Right lobe of liver (tissue), 6 donors: ENCODE measurements around the gene CSNK1D. TPM values are rescaled to one million over a fixed set of nuclear protein-coding genes. Genes with fewer than 3 reads are reported as not detected.

ENCODE experiments used
- ATAC-seq, 4 donors: fragments of 200-7000 bp; cut with Tn5 transposase; one replicate each; pipeline ENCODE4 v1.9.1; 2020; ENCODE audit warnings: mild to moderate bottlenecking in 4 of 4, moderate library complexity in 4 of 4
- DNase-seq, 3 donors: peaks; one replicate each; pipeline ENCODE4 v3.0.0-alpha.2; 2020
- H3K27ac ChIP-seq, 3 donors: fragments of 200-600 bp; one replicate each; pipeline ENCODE4 v1.8.0; 2022
- H3K27me3 ChIP-seq, 2 donors: fragments of 200-600 bp; one replicate each; pipeline ENCODE4 v1.8.0; 2022
- H3K36me3 ChIP-seq, 4 donors: fragments of 200-600 bp; sonication (generic) in 1 of 4; one replicate each; pipeline versions ENCODE4 v1.5.1 to v1.8.0; 2017 to 2022; ENCODE audit warnings: control low read depth in 1 of 4
- H3K4me1 ChIP-seq, 4 donors: fragments of 200-600 bp; sonication (generic) in 1 of 4; one replicate each; pipeline versions ENCODE4 v1.5.1 to v1.8.0; 2017 to 2022; ENCODE audit warnings: control low read depth in 1 of 4
- H3K4me3 ChIP-seq, 3 donors: fragments of 200-600 bp; one replicate each; pipeline ENCODE4 v1.8.0; 2022
- H3K9me3 ChIP-seq, 4 donors: fragments of 200-600 bp; sonication (generic) in 1 of 4; one replicate each; pipeline versions ENCODE4 v1.5.1 to v1.8.0; 2017 to 2022; ENCODE audit warnings: control low read depth in 1 of 4
- CTCF ChIP-seq, 4 donors: fragments of 200-600 bp in 3 of 4; fragments of 450-650 bp in 1 of 4; IDR thresholded peaks; one replicate each; pipeline versions ENCODE4 v1.5.1 to v1.8.0; 2016 to 2022; ENCODE audit warnings: antibody characterized with exemption in 4 of 4, mild to moderate bottlenecking in 2 of 4
- POLR2A ChIP-seq: fragments of 450-650 bp; IDR thresholded peaks from one replicate; pipeline ENCODE4 v1.6.1; 2017; ENCODE audit warnings: antibody characterized with exemption, mild to moderate bottlenecking
- WGBS: methylation state at CpG from one replicate; pipeline ENCODE4 v1.1.6; 2018; ENCODE audit warnings: low coverage, low lambda C conversion rate; ENCODE audit not compliant: insufficient coverage; ENCODE audit errors: missing lambda C conversion rate; 5-methylcytosine and 5-hydroxymethylcytosine counted together
- intact Hi-C, 2 donors: fragments of 100-400 bp; cut with DNase I; formaldehyde crosslinking; loops; one replicate each; pipeline versions ENCODE4 v1.11.2 to v1.14.1; 2022
- total RNA-seq, 6 experiments: library from RNA; depleted of rRNA in 2 of 6; stranded (reverse); fragments of >200 nt in 2 of 6; fragmentation: NEBNext Ultra II Directional in 3 of 6; extraction: Animal tissue kit (Norgen Biotek cat#: 25700) in 3 of 6; gene quantifications; one replicate each; pipeline versions ENCODE4 v1.1.0 to v1.2.4, GENCODE V29; 2016 to 2023
- donor health status: DM: no; HTN: yes; CAD: no.
- donor health status: DM: no; HTN: no; CAD: no.
- donor health status: DM: no; HTN: no; CAD: no.
- donor health status: DM: no; HTN: yes; CAD: no.
- donor health status: DM: no; HTN: yes; CAD: no.

Gene CSNK1D
- total RNA-seq, 6 experiments from 2014 or later: 32.7 to 73.0 (median 45.9) TPM

GRCh38 chr17:82310877-82311276 lies 37.4 kb upstream of the CSNK1D start:
- H3K9me3 ChIP-seq: no peaks in the 10 kb centered on the region
- TF ChIP-seq POLR2A (no peak), CTCF (IDR thresholded peaks at IDR 0.05) (no peak)
- no peak overlapping the region for H3K27ac ChIP-seq
- intact Hi-C loops: no loop called here
- H3K36me3 ChIP-seq: no peaks in the 10 kb centered on the region
- H3K4me3 ChIP-seq: no peak overlapping the region
- ATAC-seq: no peak
- WGBS: 96% methylated on average over 10 of the region's 21 CpGs
- H3K27me3 ChIP-seq: no peaks in the 10 kb centered on the region
- no peaks in the 10 kb centered on the region for H3K4me1 ChIP-seq
- DNase-seq: no peak

GRCh38 chr17:82309656-82310570 lies 36.4 kb upstream of the CSNK1D start:
- Histone ChIP-seq H3K4me1 (no peaks in the 10 kb centered on the region), H3K27me3 (no peaks in the 10 kb centered on the region), H3K27ac (no peak overlapping the region), H3K9me3 (no peaks in the 10 kb centered on the region), H3K4me3 (no peak overlapping the region), H3K36me3 (no peaks in the 10 kb centered on the region)
- intact Hi-C loops: no loop called here
- no peak for TF ChIP-seq POLR2A
- no peak for TF ChIP-seq CTCF (IDR thresholded peaks at IDR 0.05)
- peak in 1 of 3 donors; percentile 22 for DNase-seq
- ATAC-seq: peak; percentile 50 to 75 (median 68)
- WGBS: 53% methylated on average over 22 of the region's 27 CpGs

GRCh38 chr17:82305727-82306300 lies 32.3 kb upstream of the CSNK1D start:
- 56% methylated on average over 7 of the region's 20 CpGs for WGBS
- intact Hi-C loops: no loop called here
- Histone ChIP-seq H3K4me3 (no peak overlapping the region), H3K4me1 (peaks cover 0 to 9% (median 0%) of the 10 kb centered on the region in 4 donors), H3K9me3 (no peaks in the 10 kb centered on the region), H3K27me3 (no peaks in the 10 kb centered on the region), H3K36me3 (no peaks in the 10 kb centered on the region), H3K27ac (no peak overlapping the region)
- DNase-seq: no peak
- ATAC-seq: no peak
- no peak for TF ChIP-seq POLR2A

- no peaks in the 10 kb centered on the region for H3K36me3 ChIP-seq
- intact Hi-C loops: no loop called here
- no peaks in the 10 kb centered on the region for H3K9me3 ChIP-seq
- ATAC-seq (no peak), DNase-seq (no peak)
- no peak overlapping the region for H3K27ac ChIP-seq
- peaks cover 0 to 9% (median 0%) of the 10 kb centered on the region in 4 donors for H3K4me1 ChIP-seq
- WGBS: 82% methylated on average over 8 of the region's 23 CpGs
- no peak overlapping the region for H3K4me3 ChIP-seq
- TF ChIP-seq POLR2A: no peak
- TF ChIP-seq CTCF (IDR thresholded peaks at IDR 0.05): no peak
- no peaks in the 10 kb centered on the region for H3K27me3 ChIP-seq
Measured at GRCh38 chr17:82304826-82305726, 31.6 kb upstream of the CSNK1D start.
